HL-60 (cell line): ENCODE results near the gene ZSCAN4.

ENCODE experiments used
- GABPA ChIP-seq: IDR thresholded peaks from 2 replicates; pipeline ENCODE4 v1.6.1; 2012; ENCODE audit warnings: low read depth
- POLR2AphosphoS5 ChIP-seq: IDR thresholded peaks from 2 replicates; pipeline ENCODE4 v1.6.1; 2012; ENCODE audit warnings: low read depth
- TF ChIP-seq, protein P1 (sequence below): IDR thresholded peaks from one replicate; pipeline ENCODE4 v1.5.1; 2011; ENCODE audit warnings: low read length, control low read depth, inconsistent platforms; ENCODE audit not compliant: insufficient read depth

- TF ChIP-seq, protein P1, sequence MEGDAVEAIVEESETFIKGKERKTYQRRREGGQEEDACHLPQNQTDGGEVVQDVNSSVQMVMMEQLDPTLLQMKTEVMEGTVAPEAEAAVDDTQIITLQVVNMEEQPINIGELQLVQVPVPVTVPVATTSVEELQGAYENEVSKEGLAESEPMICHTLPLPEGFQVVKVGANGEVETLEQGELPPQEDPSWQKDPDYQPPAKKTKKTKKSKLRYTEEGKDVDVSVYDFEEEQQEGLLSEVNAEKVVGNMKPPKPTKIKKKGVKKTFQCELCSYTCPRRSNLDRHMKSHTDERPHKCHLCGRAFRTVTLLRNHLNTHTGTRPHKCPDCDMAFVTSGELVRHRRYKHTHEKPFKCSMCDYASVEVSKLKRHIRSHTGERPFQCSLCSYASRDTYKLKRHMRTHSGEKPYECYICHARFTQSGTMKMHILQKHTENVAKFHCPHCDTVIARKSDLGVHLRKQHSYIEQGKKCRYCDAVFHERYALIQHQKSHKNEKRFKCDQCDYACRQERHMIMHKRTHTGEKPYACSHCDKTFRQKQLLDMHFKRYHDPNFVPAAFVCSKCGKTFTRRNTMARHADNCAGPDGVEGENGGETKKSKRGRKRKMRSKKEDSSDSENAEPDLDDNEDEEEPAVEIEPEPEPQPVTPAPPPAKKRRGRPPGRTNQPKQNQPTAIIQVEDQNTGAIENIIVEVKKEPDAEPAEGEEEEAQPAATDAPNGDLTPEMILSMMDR: no peak
- TF ChIP-seq POLR2AphosphoS5: no peak
- no peak for TF ChIP-seq GABPA
Measured at GRCh38 chr19:57720878-57721277, 52.1 kb downstream of the ZSCAN4 start.
